ENCODE data around the gene DNMT3A.

The DNMT3A gene

GRCh38 chr2:25245141-25245540 is 96.6 kb downstream of the DNMT3A start:
- in situ Hi-C loops (cut with MboI; ENCODE audit: low sequenced_read_pairs): no loop called here

- in situ Hi-C loops (cut with MboI; ENCODE audit: low sequenced_read_pairs): no loop called here
These were observed 97.7 kb downstream of the DNMT3A start for GRCh38 chr2:25243995-25244394.

- in situ Hi-C loops (cut with MboI; ENCODE audit: low sequenced_read_pairs): no loop called here
These were observed 100.3 kb downstream of the DNMT3A start for GRCh38 chr2:25241452-25241851.

DNA sequence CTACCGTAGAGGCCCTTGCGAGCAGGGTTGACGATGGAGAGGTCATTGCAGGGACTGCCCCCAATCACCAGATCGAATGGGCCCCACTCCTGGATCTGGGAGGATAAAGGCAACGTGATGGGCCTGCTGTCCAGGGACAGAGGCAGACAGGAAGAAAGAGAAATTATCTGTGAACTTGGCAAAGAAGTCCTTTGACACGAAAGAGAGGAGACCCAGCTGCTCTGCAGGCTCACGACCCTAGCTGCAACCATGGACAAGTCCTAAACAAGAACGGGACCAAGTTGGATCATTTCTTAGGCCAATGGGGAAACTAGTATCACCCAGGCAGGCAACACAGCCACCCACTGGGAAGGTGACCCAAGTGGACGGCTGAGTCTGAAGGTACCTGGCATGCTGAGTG is 101.1 kb downstream of the DNMT3A start:
- in situ Hi-C loops (cut with MboI; ENCODE audit: low sequenced_read_pairs): no loop called here

DNA sequence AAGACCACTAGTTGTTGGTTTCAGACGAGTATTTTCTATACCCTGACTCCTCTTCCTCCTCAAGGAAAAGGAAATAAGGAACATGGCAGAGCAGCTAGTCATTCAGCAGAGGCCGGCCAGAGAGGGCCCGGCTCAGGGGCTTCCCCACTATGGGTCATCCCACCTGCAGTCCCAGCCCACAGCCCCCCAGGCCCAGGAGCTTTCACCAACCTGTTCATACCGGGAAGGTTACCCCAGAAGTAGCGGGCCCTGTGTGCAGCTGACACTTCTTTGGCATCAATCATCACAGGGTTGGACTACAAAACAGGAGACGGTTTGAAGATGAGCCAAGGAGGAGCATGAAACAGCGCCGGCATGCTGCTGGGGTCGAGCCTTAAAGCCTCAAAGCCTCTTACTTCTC is 102.8 kb downstream of the DNMT3A start:
- in situ Hi-C loops (cut with MboI; ENCODE audit: low sequenced_read_pairs): no loop called here

- in situ Hi-C loops (cut with MboI; ENCODE audit: low sequenced_read_pairs): no loop called here
These were observed 104.0 kb downstream of the DNMT3A start for GRCh38 chr2:25237764-25238163.

- in situ Hi-C loops (cut with MboI; ENCODE audit: low sequenced_read_pairs): no loop called here
These were observed 105.0 kb downstream of the DNMT3A start for GRCh38 chr2:25236736-25237135.

DNA sequence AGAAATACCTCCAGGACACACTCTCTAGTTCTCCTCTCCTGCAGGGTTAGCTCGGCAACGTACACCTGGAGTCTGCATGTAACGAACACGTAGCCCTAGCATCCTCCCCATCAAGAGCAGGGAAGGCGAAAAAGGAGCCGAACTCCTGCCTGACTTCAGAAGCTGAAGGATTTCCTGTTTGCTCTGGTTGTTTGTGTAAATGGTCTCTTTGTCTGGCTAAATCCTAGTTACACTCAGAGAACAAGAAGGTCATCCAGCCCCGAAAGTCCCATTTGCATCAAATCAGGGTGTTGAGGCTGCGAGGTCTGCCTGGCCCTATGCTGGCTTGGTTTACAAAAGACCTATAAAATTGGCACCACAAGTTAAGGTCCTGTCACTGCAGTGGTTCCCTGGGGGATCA is 107.0 kb downstream of the DNMT3A start:
- in situ Hi-C loops (cut with MboI; ENCODE audit: low sequenced_read_pairs): no loop called here

- in situ Hi-C loops (cut with MboI; ENCODE audit: low sequenced_read_pairs): no loop called here
These were observed 107.7 kb downstream of the DNMT3A start for GRCh38 chr2:25233916-25234605.

DNA sequence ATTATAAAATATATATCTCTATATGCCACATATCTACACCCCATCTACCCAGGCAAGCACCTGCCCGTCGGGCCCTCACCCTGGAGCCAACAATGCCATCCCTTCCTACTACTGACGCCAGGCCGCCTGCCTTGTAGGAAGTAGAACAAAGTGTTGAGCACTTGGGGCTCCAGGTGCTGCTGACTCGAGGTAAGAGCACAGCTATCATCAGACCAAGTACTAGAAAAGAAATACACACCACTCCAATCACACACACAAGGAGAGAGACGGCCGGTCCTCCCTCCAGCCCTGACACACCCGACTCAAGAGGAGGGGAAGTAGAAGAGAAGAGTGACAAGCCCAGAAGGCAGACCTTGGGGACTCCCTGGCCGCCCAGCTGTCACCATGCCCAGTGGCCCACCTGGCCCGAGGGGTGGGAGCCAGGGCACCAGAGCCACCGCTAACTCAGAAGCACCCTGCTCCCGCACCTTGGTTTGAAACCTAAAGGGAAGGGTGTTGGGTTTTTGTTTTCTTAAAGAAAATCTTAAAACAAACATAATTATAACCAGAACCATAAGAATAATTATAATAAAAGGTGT is 109.4 kb downstream of the DNMT3A start:
- in situ Hi-C loops (cut with MboI; ENCODE audit: low sequenced_read_pairs): no loop called here

DNA sequence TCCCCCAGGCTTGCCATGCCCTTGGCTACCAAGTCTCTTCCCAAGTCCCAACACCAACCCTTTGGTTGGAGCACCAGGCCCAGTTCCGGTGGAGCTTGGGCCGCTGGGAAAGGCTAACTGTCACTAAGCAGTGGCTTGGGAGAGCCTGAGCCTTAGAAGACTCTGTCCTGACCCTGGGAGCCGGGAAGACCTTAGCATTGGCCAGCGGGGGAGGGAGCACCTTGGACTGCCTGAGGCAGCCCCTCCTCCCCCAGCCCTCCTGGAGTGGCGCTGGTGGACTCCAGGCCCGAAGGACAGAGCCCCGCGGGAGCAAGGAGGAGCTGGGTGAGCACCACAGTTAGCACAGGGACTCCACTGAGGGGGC is 110.8 kb downstream of the DNMT3A start:
- in situ Hi-C loops (cut with MboI; ENCODE audit: low sequenced_read_pairs): no loop called here

DNA sequence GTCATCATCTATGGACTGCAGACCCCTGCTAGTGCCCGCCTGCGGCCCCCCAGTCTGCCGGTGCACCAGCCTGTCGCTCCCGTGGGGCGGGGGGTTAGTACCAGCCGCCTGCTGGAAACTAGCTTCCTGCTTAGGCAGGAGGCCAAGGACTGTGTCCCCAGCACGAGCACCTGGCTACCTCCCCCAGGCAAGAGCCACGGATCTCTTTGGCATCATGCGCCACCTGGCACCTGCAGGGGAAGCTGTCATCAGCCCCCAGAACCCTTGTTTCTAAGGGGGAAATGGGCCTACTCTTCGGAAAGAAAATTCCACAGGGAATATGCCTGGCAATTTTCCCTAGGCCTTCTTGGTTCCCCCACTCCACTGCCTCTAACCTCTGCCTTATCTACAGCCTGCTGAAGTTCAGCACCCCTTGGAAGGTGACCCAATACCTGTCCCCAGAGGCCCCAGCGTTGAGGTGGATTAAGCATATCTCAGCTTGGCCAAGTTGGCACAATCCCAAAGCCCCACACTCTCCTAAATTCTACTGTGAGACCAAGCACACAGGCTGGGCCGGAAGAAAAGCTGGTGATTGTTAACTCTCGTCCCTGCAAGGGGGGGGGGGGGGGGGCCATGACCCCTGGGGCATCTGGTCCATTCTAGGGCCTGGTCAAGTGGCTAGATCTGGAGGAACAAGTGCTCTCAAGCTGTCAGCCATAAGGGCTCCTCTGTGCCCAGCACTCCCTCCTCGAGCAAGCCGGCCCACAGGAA is 111.4 kb downstream of the DNMT3A start:
- in situ Hi-C loops (cut with MboI; ENCODE audit: low sequenced_read_pairs): no loop called here

GRCh38 chr2:25229279-25230197 is 112.2 kb downstream of the DNMT3A start:
- in situ Hi-C loops (cut with MboI; ENCODE audit: low sequenced_read_pairs): no loop called here

- in situ Hi-C loops (cut with MboI; ENCODE audit: low sequenced_read_pairs): no loop called here
These were observed 112.9 kb downstream of the DNMT3A start for GRCh38 chr2:25228848-25229278.

- in situ Hi-C loops (cut with MboI; ENCODE audit: low sequenced_read_pairs): no loop called here
These were observed 114.1 kb downstream of the DNMT3A start for GRCh38 chr2:25227576-25227975.

GRCh38 chr2:25226827-25227226 is 114.9 kb downstream of the DNMT3A start:
- in situ Hi-C loops (cut with MboI; ENCODE audit: low sequenced_read_pairs): no loop called here

- in situ Hi-C loops (cut with MboI; ENCODE audit: low sequenced_read_pairs): no loop called here
These were observed 119.1 kb downstream of the DNMT3A start for GRCh38 chr2:25222477-25223121.

DNA sequence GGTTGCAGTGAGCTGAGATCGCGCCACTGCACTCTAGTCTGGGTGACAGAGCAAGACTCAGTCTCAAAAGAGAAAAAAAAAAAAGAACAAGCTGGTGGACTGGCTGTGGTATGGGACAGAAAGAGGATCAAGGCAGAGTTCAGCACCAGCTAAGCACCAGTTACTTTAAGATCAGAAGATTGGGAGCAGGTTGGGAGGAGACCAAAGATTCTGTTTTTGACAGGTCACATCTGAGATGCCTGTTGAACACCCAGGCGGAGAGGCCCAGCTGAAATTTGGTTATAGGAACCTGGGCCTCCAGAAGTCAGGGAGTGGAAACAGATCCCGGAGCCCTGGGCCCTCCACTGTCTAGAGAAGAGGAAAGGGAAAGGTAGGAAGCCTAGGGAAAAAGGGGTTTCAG is 120.1 kb downstream of the DNMT3A start:
- in situ Hi-C loops (cut with MboI; ENCODE audit: low sequenced_read_pairs): no loop called here

- in situ Hi-C loops (cut with MboI; ENCODE audit: low sequenced_read_pairs): no loop called here
These were observed 121.4 kb downstream of the DNMT3A start for GRCh38 chr2:25220313-25220712.

DNA sequence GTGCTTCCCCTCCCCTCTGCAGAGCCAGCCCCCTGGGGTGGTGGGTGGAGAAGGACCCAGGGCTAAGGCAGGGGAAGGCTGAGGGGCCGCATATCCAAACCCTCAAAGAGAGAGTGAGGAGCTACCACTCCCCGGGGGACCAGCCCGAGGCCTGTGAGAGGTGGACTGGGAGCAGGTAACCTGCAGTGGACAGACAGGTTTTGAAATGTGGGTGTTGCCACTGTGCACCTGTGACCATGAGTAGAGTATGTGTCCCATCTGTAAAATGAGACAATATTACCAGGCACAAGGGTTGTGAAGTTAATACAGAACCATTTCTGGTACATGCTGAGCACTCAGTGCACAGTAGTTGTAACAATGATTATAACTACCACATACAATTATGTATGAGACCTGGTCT is 122.1 kb downstream of the DNMT3A start:
- in situ Hi-C loops (cut with MboI; ENCODE audit: low sequenced_read_pairs): no loop called here

DNA sequence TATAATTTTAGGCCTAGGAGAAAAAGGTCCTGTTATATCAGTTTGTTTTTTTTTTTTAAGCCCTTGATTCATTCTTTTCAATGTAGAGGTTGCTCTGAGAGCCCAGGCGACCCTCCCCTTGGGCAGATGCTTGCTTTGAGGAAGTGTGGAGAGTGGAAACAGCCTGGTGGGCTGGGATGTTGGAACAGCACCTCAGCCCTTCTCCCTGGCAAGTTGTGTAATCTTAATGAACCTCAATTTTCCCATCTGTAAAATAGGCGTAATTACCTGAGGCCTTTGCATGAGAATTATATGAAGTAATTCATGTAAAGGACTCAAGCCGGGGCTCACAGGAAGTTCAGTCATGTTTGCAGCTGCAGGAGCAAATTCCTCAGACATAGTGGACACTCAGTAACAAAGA is 123.6 kb downstream of the DNMT3A start:
- in situ Hi-C loops (cut with MboI; ENCODE audit: low sequenced_read_pairs): no loop called here
